GM08714 (cell line): ENCODE results near the gene VIPR2.

ENCODE experiments used
- H3K4me3 ChIP-seq: fragments of 200-500 bp; sonication (Bioruptor generic); 2 replicates; pipeline ENCODE4 v1.5.1; 2014; ENCODE audit warnings: mild to moderate bottlenecking, low read length, inconsistent platforms
- ZNF274 ChIP-seq: IDR thresholded peaks from 2 replicates; pipeline ENCODE4 v1.6.1; 2012; ENCODE audit warnings: mild to moderate bottlenecking, low read depth, low read length

The VIPR2 gene

GRCh38 chr7:159015081-159015453 is 129.6 kb downstream of the VIPR2 start:
- H3K4me3 ChIP-seq = no peak overlapping the region
- TF ChIP-seq ZNF274 = no peak

GRCh38 chr7:159014297-159015062 is 130.2 kb downstream of the VIPR2 start:
- no peak for TF ChIP-seq ZNF274
- H3K4me3 ChIP-seq = no peak overlapping the region

- no peak overlapping the region for H3K4me3 ChIP-seq
- TF ChIP-seq ZNF274 = no peak
Measured at GRCh38 chr7:159013825-159014289, 130.8 kb downstream of the VIPR2 start.

GRCh38 chr7:159013181-159013690 is 131.4 kb downstream of the VIPR2 start:
- H3K4me3 ChIP-seq = no peak overlapping the region
- no peak for TF ChIP-seq ZNF274

- no peak overlapping the region for H3K4me3 ChIP-seq
- TF ChIP-seq ZNF274 = no peak
Measured at GRCh38 chr7:159012353-159013069, 132.2 kb downstream of the VIPR2 start.

GRCh38 chr7:159011722-159012022 is 133.0 kb downstream of the VIPR2 start:
- no peak overlapping the region for H3K4me3 ChIP-seq
- no peak for TF ChIP-seq ZNF274

- TF ChIP-seq ZNF274 = no peak
Measured at GRCh38 chr7:159010937-159011721, 133.5 kb downstream of the VIPR2 start.

GRCh38 chr7:159010411-159010810 is 134.3 kb downstream of the VIPR2 start:
- TF ChIP-seq ZNF274 = no peak
- H3K4me3 ChIP-seq = no peak overlapping the region

More at GRCh38 chr7:159010937-159011721, 133.5 kb downstream of the VIPR2 start:
- no peak overlapping the region for H3K4me3 ChIP-seq

- TF ChIP-seq ZNF274 = no peak
- no peak overlapping the region for H3K4me3 ChIP-seq
Measured at GRCh38 chr7:159009951-159010350, 134.7 kb downstream of the VIPR2 start.

- no peak for TF ChIP-seq ZNF274
- no peak overlapping the region for H3K4me3 ChIP-seq
Measured at GRCh38 chr7:159008417-159008816, 136.2 kb downstream of the VIPR2 start.

- H3K4me3 ChIP-seq = no peak overlapping the region
- TF ChIP-seq ZNF274 = no peak
Measured at GRCh38 chr7:159007996-159008389, 136.7 kb downstream of the VIPR2 start.

GRCh38 chr7:159007364-159007995 is 137.2 kb downstream of the VIPR2 start:
- no peak for TF ChIP-seq ZNF274
- H3K4me3 ChIP-seq = no peak overlapping the region; the same call in 1 of the 2 replicates

GRCh38 chr7:159006610-159007130 is 138.0 kb downstream of the VIPR2 start:
- TF ChIP-seq ZNF274 = no peak
- H3K4me3 ChIP-seq = peak overlapping the region; percentile 46; the same call in 1 of the 2 replicates

- peak overlapping the region; percentile 47; the same call in 1 of the 2 replicates for H3K4me3 ChIP-seq
Measured at GRCh38 chr7:159006022-159006609, 138.6 kb downstream of the VIPR2 start.
